CD14-positive monocyte (primary cell): ENCODE data around the gene CD300A. TPM values are rescaled to one million over a fixed set of nuclear protein-coding genes. Genes with fewer than 3 reads are reported as not detected.

Experiments used
- DNase-seq, 3 donors: peaks; one replicate each; pipeline ENCODE4 v3.0.0-alpha.2; 2011 to 2022
- H2AFZ ChIP-seq: 2 replicates; pipeline ENCODE4 v1.6.0; 2012; ENCODE audit warnings: mild to moderate bottlenecking, low read depth, low read length, inconsistent platforms; ENCODE audit not compliant: insufficient read depth, poor library complexity, severe bottlenecking
- H3K27ac ChIP-seq, 2 donors: 1 replicate in 1 of 2; 2 replicates in 1 of 2; pipeline ENCODE4 v1.5.1; 2012 to 2013; ENCODE audit warnings: low read length in 2 of 2, control low read depth in 1 of 2, inconsistent platforms in 1 of 2, low read depth in 1 of 2, mild to moderate bottlenecking in 1 of 2
- H3K27me3 ChIP-seq, 2 donors: one replicate each; pipeline versions ENCODE4 v1.6.0 to v1.6.1; 2011 to 2013; ENCODE audit warnings: low read length in 2 of 2; ENCODE audit not compliant: control insufficient read depth in 2 of 2, insufficient read depth in 2 of 2
- H3K36me3 ChIP-seq, 2 donors: replicated peaks in 1 of 2; 1 replicate in 1 of 2; 2 replicates in 1 of 2; pipeline versions ENCODE4 v1.5.1 to v1.6.1; 2012 to 2013; ENCODE audit warnings: low read length in 2 of 2, control low read depth in 1 of 2, inconsistent platforms in 1 of 2, mild to moderate bottlenecking in 1 of 2; ENCODE audit not compliant: insufficient read depth in 2 of 2, control insufficient read depth in 1 of 2
- H3K4me1 ChIP-seq, 2 donors: 1 replicate in 1 of 2; 2 replicates in 1 of 2; pipeline versions ENCODE4 v1.5.1 to v1.6.1; 2012 to 2013; ENCODE audit warnings: low read length in 2 of 2, control low read depth in 1 of 2, inconsistent platforms in 1 of 2, mild to moderate bottlenecking in 1 of 2, moderate library complexity in 1 of 2; ENCODE audit not compliant: insufficient read depth in 2 of 2, control insufficient read depth in 1 of 2
- H3K4me2 ChIP-seq: replicated peaks from 2 replicates; pipeline ENCODE3; 2012; ENCODE audit warnings: low read length, moderate library complexity, mild to moderate bottlenecking; ENCODE audit not compliant: poor library complexity, severe bottlenecking; ENCODE audit errors: extremely low read depth
- H3K4me3 ChIP-seq, 3 experiments: fragments of 200-600 bp in 1 of 3; sonication (generic) in 1 of 3; replicated peaks in 1 of 3; 1 replicate in 2 of 3; 2 replicates in 1 of 3; pipeline ENCODE4 v1.5.1; 2011 to 2013; ENCODE audit warnings: low read length in 3 of 3, mild to moderate bottlenecking in 3 of 3, control low read depth in 2 of 3, low read depth in 2 of 3, inconsistent platforms in 1 of 3, moderate library complexity in 1 of 3
- H3K79me2 ChIP-seq: 2 replicates; pipeline ENCODE4 v1.6.0; 2012; ENCODE audit warnings: mild to moderate bottlenecking, control low read depth, inconsistent platforms, low read length, moderate library complexity; ENCODE audit not compliant: insufficient read depth
- H3K9ac ChIP-seq: 2 replicates; pipeline ENCODE4 v1.6.0; 2017; ENCODE audit warnings: low read length, mild to moderate bottlenecking; ENCODE audit not compliant: insufficient read depth, poor library complexity, severe bottlenecking
- H3K9me3 ChIP-seq, 2 donors: replicated peaks in 1 of 2; 1 replicate in 1 of 2; 2 replicates in 1 of 2; pipeline versions ENCODE4 v1.5.1 to v1.6.1; 2012 to 2013; ENCODE audit warnings: low read length in 2 of 2, control low read depth in 1 of 2; ENCODE audit not compliant: control insufficient read depth in 1 of 2, insufficient read depth in 1 of 2
- H4K20me1 ChIP-seq: 2 replicates; pipeline ENCODE4 v1.6.0; 2012; ENCODE audit warnings: mild to moderate bottlenecking, low read length, control low read depth, moderate library complexity; ENCODE audit not compliant: insufficient read depth
- H3K27ac Mint-ChIP-seq, 7 donors: one replicate each; pipeline ENCODE4 v1.8.0; 2020; ENCODE audit warnings: mild to moderate bottlenecking in 7 of 7, mixed read lengths in 7 of 7, moderate library complexity in 6 of 7, inconsistent platforms in 2 of 7
- H3K27me3 Mint-ChIP-seq, 3 donors: one replicate each; pipeline ENCODE4 v1.8.0; 2021 to 2022; ENCODE audit warnings: low read depth in 3 of 3, mild to moderate bottlenecking in 3 of 3, mixed read lengths in 3 of 3, moderate library complexity in 3 of 3, inconsistent platforms in 1 of 3
- H3K36me3 Mint-ChIP-seq, 2 donors: one replicate each; pipeline ENCODE4 v1.8.0; 2020; ENCODE audit warnings: mixed read lengths in 2 of 2, inconsistent platforms in 1 of 2, mild to moderate bottlenecking in 1 of 2
- H3K4me1 Mint-ChIP-seq: one replicate; pipeline ENCODE4 v1.8.0; 2020; ENCODE audit warnings: mild to moderate bottlenecking, mixed read lengths
- H3K4me3 Mint-ChIP-seq, 2 donors: one replicate each; pipeline ENCODE4 v1.8.0; 2020; ENCODE audit warnings: mild to moderate bottlenecking in 2 of 2, mixed read lengths in 2 of 2, moderate library complexity in 1 of 2
- H3K9me3 Mint-ChIP-seq, 7 donors: one replicate each; pipeline ENCODE4 v1.8.0; 2020 to 2022; ENCODE audit warnings: mixed read lengths in 7 of 7, mild to moderate bottlenecking in 6 of 7, moderate library complexity in 6 of 7, inconsistent platforms in 2 of 7
- WGBS: methylation state at CpG from one replicate; pipeline ENCODE4 v1.1.5; 2013; ENCODE audit warnings: missing lambda C conversion rate; ENCODE audit not compliant: insufficient coverage; 5-methylcytosine and 5-hydroxymethylcytosine counted together
- intact Hi-C, 2 donors: fragments of 100-400 bp; cut with micrococcal nuclease; formaldehyde crosslinking; loops; one replicate each; pipeline versions ENCODE4 v1.15.0 to v1.15.1; 2023
- polyA plus RNA-seq, 3 donors: library from polyadenylated mRNA; depleted of rRNA in 1 of 3; unstranded in 2 of 3; stranded (reverse) in 1 of 3; fragments of 300-500 nt in 2 of 3; fragments of >200 nt in 1 of 3; fragmentation: Illumina TruSeq in 2 of 3; gene quantifications; 1 replicate in 2 of 3; 2 replicates in 1 of 3; pipeline ENCODE4 v1.2.3, GENCODE V29; 2012 to 2021
- TF ChIP-seq, protein P1 (sequence below): fragments of 200-600 bp; IDR thresholded peaks from one replicate; pipeline ENCODE4 v1.8.0; 2022; ENCODE audit warnings: antibody characterized with exemption, mild to moderate bottlenecking

Gene CD300A
- polyA plus RNA-seq, 3 donors: 173 to 222 (median 212) TPM

- 91% methylated on average over 4 of the region's 8 CpGs for WGBS
Observed at GRCh38 chr17:74527756-74528155, 61.3 kb downstream of the CD300A start.

GRCh38 chr17:74528491-74529199 lies 62.2 kb downstream of the CD300A start:
- Histone ChIP-seq H4K20me1 (no peaks in the 10 kb centered on the region), H3K9ac (peak overlapping the region; percentile 68), H3K27ac (peak overlapping the region; percentile 93 to 98), H3K9me3 (peaks cover 1 to 3% of the 10 kb centered on the region in 2 donors), H3K27me3 (no peaks in the 10 kb centered on the region), H3K79me2 (peaks cover 94% of the 10 kb centered on the region), H3K4me2 (peak overlapping the region; percentile 84), H3K4me1 (peaks cover 96 to 98% of the 10 kb centered on the region in 2 donors), H3K4me3 (peak overlapping the region; percentile 42 to 94 (median 70)), H3K36me3 (peaks cover 28 to 43% of the 10 kb centered on the region in 2 donors), H2AFZ (no peak overlapping the region)
- peaks cover 0 to 3% (median 0%) of the 10 kb centered on the region in 3 donors for H3K27me3 Mint-ChIP-seq
- H3K4me1 Mint-ChIP-seq: peaks cover 94% of the 10 kb centered on the region
- DNase-seq: peak; percentile 97 to 100 (median 100)
- H3K9me3 Mint-ChIP-seq: peaks cover 0 to 4% (median 2%) of the 10 kb centered on the region in 7 donors
- H3K36me3 Mint-ChIP-seq: peaks cover 52 to 59% of the 10 kb centered on the region in 2 donors
- peak overlapping the region; percentile 97 to 100 (median 98) for H3K27ac Mint-ChIP-seq
- TF ChIP-seq, protein P1, sequence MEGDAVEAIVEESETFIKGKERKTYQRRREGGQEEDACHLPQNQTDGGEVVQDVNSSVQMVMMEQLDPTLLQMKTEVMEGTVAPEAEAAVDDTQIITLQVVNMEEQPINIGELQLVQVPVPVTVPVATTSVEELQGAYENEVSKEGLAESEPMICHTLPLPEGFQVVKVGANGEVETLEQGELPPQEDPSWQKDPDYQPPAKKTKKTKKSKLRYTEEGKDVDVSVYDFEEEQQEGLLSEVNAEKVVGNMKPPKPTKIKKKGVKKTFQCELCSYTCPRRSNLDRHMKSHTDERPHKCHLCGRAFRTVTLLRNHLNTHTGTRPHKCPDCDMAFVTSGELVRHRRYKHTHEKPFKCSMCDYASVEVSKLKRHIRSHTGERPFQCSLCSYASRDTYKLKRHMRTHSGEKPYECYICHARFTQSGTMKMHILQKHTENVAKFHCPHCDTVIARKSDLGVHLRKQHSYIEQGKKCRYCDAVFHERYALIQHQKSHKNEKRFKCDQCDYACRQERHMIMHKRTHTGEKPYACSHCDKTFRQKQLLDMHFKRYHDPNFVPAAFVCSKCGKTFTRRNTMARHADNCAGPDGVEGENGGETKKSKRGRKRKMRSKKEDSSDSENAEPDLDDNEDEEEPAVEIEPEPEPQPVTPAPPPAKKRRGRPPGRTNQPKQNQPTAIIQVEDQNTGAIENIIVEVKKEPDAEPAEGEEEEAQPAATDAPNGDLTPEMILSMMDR: no peak
- WGBS: 43% methylated on average over 3 of the region's 8 CpGs
- intact Hi-C loops: loop anchor here in 1 of 2 donors (1.0 kb wide), 1 partner anchor 8 kb away; no protein-coding TSS in a partner anchor
- peak overlapping the region; percentile 84 to 94 for H3K4me3 Mint-ChIP-seq

More at GRCh38 chr17:74527756-74528155, 61.3 kb downstream of the CD300A start:
- Histone ChIP-seq H3K4me1 (peaks cover 96 to 98% of the 10 kb centered on the region in 2 donors), H3K27me3 (no peaks in the 10 kb centered on the region), H3K9me3 (peaks cover 8 to 12% of the 10 kb centered on the region in 2 donors), H3K79me2 (peaks cover 94% of the 10 kb centered on the region), H2AFZ (no peak overlapping the region), H3K4me3 (peak overlapping the region in 1 of 3 experiments; percentile 94), H3K36me3 (peaks cover 37 to 52% of the 10 kb centered on the region in 2 donors), H3K27ac (peak overlapping the region; percentile 93 to 98), H4K20me1 (no peaks in the 10 kb centered on the region), H3K4me2 (peak overlapping the region; percentile 84), H3K9ac (no peak overlapping the region)
- H3K27ac Mint-ChIP-seq: peak overlapping the region; percentile 97 to 100 (median 98)
- H3K36me3 Mint-ChIP-seq: peaks cover 61 to 68% of the 10 kb centered on the region in 2 donors
- H3K9me3 Mint-ChIP-seq: peaks cover 5 to 12% (median 9%) of the 10 kb centered on the region in 7 donors
- TF ChIP-seq, protein P1: no peak
- H3K4me1 Mint-ChIP-seq: peaks cover 96% of the 10 kb centered on the region
- peaks cover 0 to 3% (median 0%) of the 10 kb centered on the region in 3 donors for H3K27me3 Mint-ChIP-seq
- peak overlapping the region in 1 of 2 donors; percentile 63 for H3K4me3 Mint-ChIP-seq
- DNase-seq: no peak
- intact Hi-C loops: loop anchor here in 1 of 2 donors (1.0 kb wide), 1 partner anchor 7 kb away; no protein-coding TSS in a partner anchor
